KMS-11 (cell line): ENCODE results near the gene HSD17B2.

ENCODE experiments used
- H2AFZ ChIP-seq: fragments of 200-600 bp; sonication (generic); 2 replicates; pipeline ENCODE4 v1.6.1; 2016; ENCODE audit warnings: antibody characterized with exemption, mixed run types, low read depth
- H3K27ac ChIP-seq: fragments of 200-600 bp; sonication (generic); 2 replicates; pipeline ENCODE4 v1.6.1; 2016; ENCODE audit warnings: mild to moderate bottlenecking, mixed run types
- H3K27me3 ChIP-seq: fragments of 200-600 bp; sonication (generic); 2 replicates; pipeline ENCODE4 v1.6.1; 2017; ENCODE audit warnings: mild to moderate bottlenecking, low read depth, mixed run types, moderate library complexity; ENCODE audit not compliant: insufficient read depth
- H3K36me3 ChIP-seq: fragments of 200-600 bp; sonication (generic); 2 replicates; pipeline ENCODE4 v1.6.1; 2017; ENCODE audit warnings: mild to moderate bottlenecking, mixed run types; ENCODE audit not compliant: insufficient read depth
- H3K4me1 ChIP-seq: fragments of 200-600 bp; sonication (generic); 2 replicates; pipeline ENCODE4 v1.6.1; 2016; ENCODE audit warnings: mild to moderate bottlenecking, low read depth, mixed run types; ENCODE audit not compliant: poor library complexity, severe bottlenecking
- H3K4me2 ChIP-seq: fragments of 200-600 bp; sonication (generic); 2 replicates; pipeline ENCODE4 v1.7.0; 2016; ENCODE audit warnings: mild to moderate bottlenecking, mixed run types
- H3K4me3 ChIP-seq: fragments of 200-600 bp; sonication (generic); IDR thresholded peaks from 2 replicates; pipeline ENCODE4 v1.6.1; 2017; ENCODE audit warnings: low read depth, low read length, mixed read lengths; ENCODE audit not compliant: insufficient read depth
- H3K79me2 ChIP-seq: fragments of 200-600 bp; sonication (generic); 2 replicates; pipeline ENCODE4 v1.6.1; 2016; ENCODE audit warnings: low read depth, mixed run types; ENCODE audit not compliant: insufficient read depth
- H3K9ac ChIP-seq: fragments of 200-600 bp; sonication (generic); 2 replicates; pipeline ENCODE4 v1.6.1; 2016; ENCODE audit warnings: mild to moderate bottlenecking, mixed run types
- H4K20me1 ChIP-seq: fragments of 200-600 bp; sonication (generic); 2 replicates; pipeline ENCODE4 v1.6.1; 2016; ENCODE audit warnings: mild to moderate bottlenecking, mixed run types; ENCODE audit not compliant: insufficient read depth
- CTCF ChIP-seq: fragments of 200-600 bp; sonication (generic); conservative IDR thresholded peaks from 2 replicates; pipeline ENCODE4 v1.6.1; 2017; ENCODE audit warnings: low read depth, mild to moderate bottlenecking, antibody characterized with exemption, low read length, moderate library complexity, mixed read lengths

HSD17B2 gene

GRCh38 chr16:81994485-81994884, 40.6 kb upstream of the HSD17B2 start:
- no peak overlapping the region for H3K4me2 ChIP-seq
- H3K36me3 ChIP-seq, result no peaks in the 10 kb centered on the region
- H3K79me2 ChIP-seq, result no peaks in the 10 kb centered on the region
- H3K4me3 ChIP-seq, result no peak overlapping the region
- H3K27me3 ChIP-seq, result no peaks in the 10 kb centered on the region
- H4K20me1 ChIP-seq, result no peaks in the 10 kb centered on the region
- peak; percentile 55 for TF ChIP-seq CTCF
- H3K27ac ChIP-seq, result no peak overlapping the region
- H2AFZ ChIP-seq, result no peak overlapping the region
- no peaks in the 10 kb centered on the region for H3K4me1 ChIP-seq
- H3K9ac ChIP-seq, result no peak overlapping the region

GRCh38 chr16:81995651-81996050, 39.4 kb upstream of the HSD17B2 start:
- Histone ChIP-seq H2AFZ (no peak overlapping the region), H3K4me3 (no peak overlapping the region), H3K4me2 (no peak overlapping the region), H3K79me2 (no peaks in the 10 kb centered on the region), H3K27ac (no peak overlapping the region), H3K36me3 (no peaks in the 10 kb centered on the region; the same call in 1 of the 2 replicates), H3K27me3 (no peaks in the 10 kb centered on the region), H3K9ac (no peak overlapping the region), H3K4me1 (no peaks in the 10 kb centered on the region), H4K20me1 (no peaks in the 10 kb centered on the region)
- TF ChIP-seq CTCF, result no peak

- H3K27me3 ChIP-seq, result no peaks in the 10 kb centered on the region
- H3K4me1 ChIP-seq, result no peaks in the 10 kb centered on the region
- no peaks in the 10 kb centered on the region for H4K20me1 ChIP-seq
- H3K4me2 ChIP-seq, result no peak overlapping the region
- H3K9ac ChIP-seq, result no peak overlapping the region
- no peaks in the 10 kb centered on the region; the same call in 1 of the 2 replicates for H3K36me3 ChIP-seq
- no peak overlapping the region for H3K4me3 ChIP-seq
- H2AFZ ChIP-seq, result no peak overlapping the region
- TF ChIP-seq CTCF, result no peak
- H3K79me2 ChIP-seq, result no peaks in the 10 kb centered on the region
- no peak overlapping the region for H3K27ac ChIP-seq
Observed at GRCh38 chr16:81996664-81997509, 38.2 kb upstream of the HSD17B2 start.

GRCh38 chr16:81997738-81998137, 37.3 kb upstream of the HSD17B2 start:
- H3K4me1 ChIP-seq, result no peaks in the 10 kb centered on the region
- no peak overlapping the region for H3K4me2 ChIP-seq
- H3K27me3 ChIP-seq, result no peaks in the 10 kb centered on the region
- H4K20me1 ChIP-seq, result no peaks in the 10 kb centered on the region
- H3K79me2 ChIP-seq, result no peaks in the 10 kb centered on the region
- TF ChIP-seq CTCF, result no peak
- no peaks in the 10 kb centered on the region; the same call in 1 of the 2 replicates for H3K36me3 ChIP-seq
- no peak overlapping the region for H3K27ac ChIP-seq
- H3K4me3 ChIP-seq, result no peak overlapping the region
- H3K9ac ChIP-seq, result no peak overlapping the region
- no peak overlapping the region for H2AFZ ChIP-seq
